Kasumi-1 (cell line): Measurements from ENCODE around the gene OR5H2.

Source experiments
- DNase-seq, 2 experiments: peaks; one replicate each; lab custom pipeline; 2025; lab: John Stamatoyannopoulos, UW

Gene OR5H2

GRCh38 chr3:98331329-98331728 is 49.0 kb downstream of the OR5H2 start:
- DNase-seq: no peak
